A673 (cell line): Measurements from ENCODE around the gene UBE2E2.

Source experiments
- CTCF ChIP-seq: fragments of 300-800, 200-600 bp; sonication (generic); conservative IDR thresholded peaks from 2 replicates; pipeline ENCODE4 v1.5.1; 2017; ENCODE audit warnings: low read depth, mild to moderate bottlenecking, antibody characterized with exemption, low read length, moderate library complexity, mixed read lengths
- EZH2 ChIP-seq: fragments of 200-600 bp; sonication (generic); IDR thresholded peaks from 2 replicates; pipeline ENCODE4 v1.6.1; 2017; ENCODE audit warnings: borderline replicate concordance, low read depth, mild to moderate bottlenecking, mixed read lengths, antibody characterized with exemption, low read length; ENCODE audit not compliant: poor library complexity, severe bottlenecking

GRCh38 chr3:23406601-23407000, 203.5 kb downstream of the UBE2E2 start:
- TF ChIP-seq EZH2 (no peak), CTCF (no peak)
